GM12878 (cell line): ENCODE results near the gene ALCAM. TPM values are rescaled to one million over a fixed set of nuclear protein-coding genes. Genes with fewer than 3 reads are reported as not detected.

Source experiments
- IKZF2 ChIP-seq, 2 experiments: fragments of 450-650 bp; IDR thresholded peaks; 2 replicates each; pipeline ENCODE4 v1.6.1; 2017; ENCODE audit warnings: mild to moderate bottlenecking in 2 of 2, moderate library complexity in 2 of 2
- LARP7 ChIP-seq: fragments of 450-650 bp; IDR thresholded peaks from 2 replicates; pipeline ENCODE4 v1.6.1; 2017; ENCODE audit warnings: mild to moderate bottlenecking
- NFXL1 ChIP-seq: fragments of 450-650 bp; IDR thresholded peaks from 2 replicates; pipeline ENCODE4 v1.6.1; 2017; ENCODE audit warnings: antibody characterized with exemption, mild to moderate bottlenecking, borderline replicate concordance
- polyA plus RNA-seq, 11 experiments: library from polyadenylated mRNA; depleted of rRNA in 4 of 11; unstranded in 6 of 11; stranded (reverse) in 5 of 11; fragments of >200 nt; fragmentation: Nextera tagmentation in 4 of 11; fragmentation: Illumina TruSeq in 1 of 11; extraction: Ambion mirVana in 4 of 11; extraction: Trizol in 1 of 11; gene quantifications; 1 replicate in 1 of 11; 2 replicates in 10 of 11; pipeline versions ENCODE4 v1.2.1 to v1.2.3, GENCODE V29; 2011 to 2016; ENCODE audit warnings: inconsistent platforms in 2 of 11, missing spikeins in 2 of 11, low read depth in 1 of 11
- total RNA-seq, 4 experiments: library from RNA; depleted of rRNA in 3 of 4; stranded (reverse); fragments of >200 nt in 3 of 4; fragmentation: Illumina TruSeq in 1 of 4; extraction: Trizol in 1 of 4; gene quantifications; 2 replicates each; pipeline versions ENCODE4 v1.2.1 to v1.2.3, GENCODE V29; 2013 to 2021
- TF ChIP-seq, protein P1 (sequence below): fragments of 450-650 bp; IDR thresholded peaks from 2 replicates; pipeline ENCODE4 v1.6.1; 2016; ENCODE audit warnings: mild to moderate bottlenecking, moderate library complexity, borderline replicate concordance
- TF ChIP-seq, protein P2 (sequence below): fragments of 450-650 bp; conservative IDR thresholded peaks from 2 replicates; pipeline ENCODE4 v1.6.1; 2017; ENCODE audit warnings: mild to moderate bottlenecking, moderate library complexity
- TF ChIP-seq, protein P3 (sequence below): IDR thresholded peaks from 2 replicates; pipeline ENCODE4 v1.6.1; 2012; ENCODE audit warnings: mild to moderate bottlenecking, low read depth, low read length
- TF ChIP-seq, protein P4 (sequence below): fragments of 450-650 bp; IDR thresholded peaks from 2 replicates; pipeline ENCODE4 v1.6.1; 2017; ENCODE audit warnings: mild to moderate bottlenecking, moderate library complexity
- TF ChIP-seq, protein P5 (sequence below): fragments of 450-650 bp; IDR thresholded peaks from 2 replicates; pipeline ENCODE4 v1.6.1; 2018; ENCODE audit warnings: mild to moderate bottlenecking, low read depth, moderate library complexity; ENCODE audit not compliant: partially characterized antibody
- TF ChIP-seq, protein P6 (sequence below): IDR thresholded peaks from 2 replicates; pipeline ENCODE4 v1.6.1; 2011; ENCODE audit warnings: mild to moderate bottlenecking, low read depth, low read length, moderate library complexity; ENCODE audit not compliant: insufficient replicate concordance

The ALCAM gene
- total and polyA plus RNA-seq, 10 of the 15 experiments (the other 5 are each of a cell fraction or from before 2014, with no cell fraction given), result 12.2 to 54.2 (median 32.6) TPM

DNA sequence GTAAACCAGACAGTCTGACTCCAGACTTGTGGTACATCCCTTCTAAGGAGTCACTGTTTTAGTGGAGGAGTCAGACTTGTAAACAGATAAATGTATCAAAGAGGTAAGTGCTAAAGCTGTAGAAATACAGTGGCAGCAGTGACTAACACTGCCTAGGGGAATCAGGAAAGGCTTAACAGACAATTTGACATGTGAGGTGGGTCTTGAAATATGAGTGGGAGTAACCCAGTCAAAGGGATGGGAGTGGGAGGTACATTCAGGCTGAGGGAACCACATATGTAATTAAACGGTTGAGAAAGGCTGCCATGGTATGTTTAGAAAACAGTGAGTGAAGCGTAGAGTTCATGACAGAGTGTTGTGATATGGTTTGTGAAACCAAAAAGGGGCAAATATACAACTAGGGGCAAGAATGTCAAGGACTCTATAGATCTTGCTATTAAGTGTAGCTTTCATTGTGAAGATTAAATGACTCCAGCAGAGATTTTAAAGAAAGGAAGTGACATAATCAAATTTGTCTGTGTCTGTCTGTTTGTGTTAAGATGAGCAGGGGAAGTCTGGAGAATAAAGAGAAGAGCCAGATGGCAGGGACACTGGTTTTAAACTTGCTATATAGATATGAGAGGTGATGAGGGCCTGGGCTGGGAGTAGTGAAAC is 11.2 kb upstream of the ALCAM start (continued):
- TF ChIP-seq, protein P1, sequence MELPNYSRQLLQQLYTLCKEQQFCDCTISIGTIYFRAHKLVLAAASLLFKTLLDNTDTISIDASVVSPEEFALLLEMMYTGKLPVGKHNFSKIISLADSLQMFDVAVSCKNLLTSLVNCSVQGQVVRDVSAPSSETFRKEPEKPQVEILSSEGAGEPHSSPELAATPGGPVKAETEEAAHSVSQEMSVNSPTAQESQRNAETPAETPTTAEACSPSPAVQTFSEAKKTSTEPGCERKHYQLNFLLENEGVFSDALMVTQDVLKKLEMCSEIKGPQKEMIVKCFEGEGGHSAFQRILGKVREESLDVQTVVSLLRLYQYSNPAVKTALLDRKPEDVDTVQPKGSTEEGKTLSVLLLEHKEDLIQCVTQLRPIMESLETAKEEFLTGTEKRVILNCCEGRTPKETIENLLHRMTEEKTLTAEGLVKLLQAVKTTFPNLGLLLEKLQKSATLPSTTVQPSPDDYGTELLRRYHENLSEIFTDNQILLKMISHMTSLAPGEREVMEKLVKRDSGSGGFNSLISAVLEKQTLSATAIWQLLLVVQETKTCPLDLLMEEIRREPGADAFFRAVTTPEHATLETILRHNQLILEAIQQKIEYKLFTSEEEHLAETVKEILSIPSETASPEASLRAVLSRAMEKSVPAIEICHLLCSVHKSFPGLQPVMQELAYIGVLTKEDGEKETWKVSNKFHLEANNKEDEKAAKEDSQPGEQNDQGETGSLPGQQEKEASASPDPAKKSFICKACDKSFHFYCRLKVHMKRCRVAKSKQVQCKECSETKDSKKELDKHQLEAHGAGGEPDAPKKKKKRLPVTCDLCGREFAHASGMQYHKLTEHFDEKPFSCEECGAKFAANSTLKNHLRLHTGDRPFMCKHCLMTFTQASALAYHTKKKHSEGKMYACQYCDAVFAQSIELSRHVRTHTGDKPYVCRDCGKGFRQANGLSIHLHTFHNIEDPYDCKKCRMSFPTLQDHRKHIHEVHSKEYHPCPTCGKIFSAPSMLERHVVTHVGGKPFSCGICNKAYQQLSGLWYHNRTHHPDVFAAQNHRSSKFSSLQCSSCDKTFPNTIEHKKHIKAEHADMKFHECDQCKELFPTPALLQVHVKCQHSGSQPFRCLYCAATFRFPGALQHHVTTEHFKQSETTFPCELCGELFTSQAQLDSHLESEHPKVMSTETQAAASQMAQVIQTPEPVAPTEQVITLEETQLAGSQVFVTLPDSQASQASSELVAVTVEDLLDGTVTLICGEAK, result no peak
- TF ChIP-seq NFXL1 (no peak), LARP7 (no peak), IKZF2 (IDR thresholded peaks at IDR 0.05) (no peak)
- TF ChIP-seq, protein P2, sequence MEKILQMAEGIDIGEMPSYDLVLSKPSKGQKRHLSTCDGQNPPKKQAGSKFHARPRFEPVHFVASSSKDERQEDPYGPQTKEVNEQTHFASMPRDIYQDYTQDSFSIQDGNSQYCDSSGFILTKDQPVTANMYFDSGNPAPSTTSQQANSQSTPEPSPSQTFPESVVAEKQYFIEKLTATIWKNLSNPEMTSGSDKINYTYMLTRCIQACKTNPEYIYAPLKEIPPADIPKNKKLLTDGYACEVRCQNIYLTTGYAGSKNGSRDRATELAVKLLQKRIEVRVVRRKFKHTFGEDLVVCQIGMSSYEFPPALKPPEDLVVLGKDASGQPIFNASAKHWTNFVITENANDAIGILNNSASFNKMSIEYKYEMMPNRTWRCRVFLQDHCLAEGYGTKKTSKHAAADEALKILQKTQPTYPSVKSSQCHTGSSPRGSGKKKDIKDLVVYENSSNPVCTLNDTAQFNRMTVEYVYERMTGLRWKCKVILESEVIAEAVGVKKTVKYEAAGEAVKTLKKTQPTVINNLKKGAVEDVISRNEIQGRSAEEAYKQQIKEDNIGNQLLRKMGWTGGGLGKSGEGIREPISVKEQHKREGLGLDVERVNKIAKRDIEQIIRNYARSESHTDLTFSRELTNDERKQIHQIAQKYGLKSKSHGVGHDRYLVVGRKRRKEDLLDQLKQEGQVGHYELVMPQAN, result no peak
- TF ChIP-seq, protein P3, sequence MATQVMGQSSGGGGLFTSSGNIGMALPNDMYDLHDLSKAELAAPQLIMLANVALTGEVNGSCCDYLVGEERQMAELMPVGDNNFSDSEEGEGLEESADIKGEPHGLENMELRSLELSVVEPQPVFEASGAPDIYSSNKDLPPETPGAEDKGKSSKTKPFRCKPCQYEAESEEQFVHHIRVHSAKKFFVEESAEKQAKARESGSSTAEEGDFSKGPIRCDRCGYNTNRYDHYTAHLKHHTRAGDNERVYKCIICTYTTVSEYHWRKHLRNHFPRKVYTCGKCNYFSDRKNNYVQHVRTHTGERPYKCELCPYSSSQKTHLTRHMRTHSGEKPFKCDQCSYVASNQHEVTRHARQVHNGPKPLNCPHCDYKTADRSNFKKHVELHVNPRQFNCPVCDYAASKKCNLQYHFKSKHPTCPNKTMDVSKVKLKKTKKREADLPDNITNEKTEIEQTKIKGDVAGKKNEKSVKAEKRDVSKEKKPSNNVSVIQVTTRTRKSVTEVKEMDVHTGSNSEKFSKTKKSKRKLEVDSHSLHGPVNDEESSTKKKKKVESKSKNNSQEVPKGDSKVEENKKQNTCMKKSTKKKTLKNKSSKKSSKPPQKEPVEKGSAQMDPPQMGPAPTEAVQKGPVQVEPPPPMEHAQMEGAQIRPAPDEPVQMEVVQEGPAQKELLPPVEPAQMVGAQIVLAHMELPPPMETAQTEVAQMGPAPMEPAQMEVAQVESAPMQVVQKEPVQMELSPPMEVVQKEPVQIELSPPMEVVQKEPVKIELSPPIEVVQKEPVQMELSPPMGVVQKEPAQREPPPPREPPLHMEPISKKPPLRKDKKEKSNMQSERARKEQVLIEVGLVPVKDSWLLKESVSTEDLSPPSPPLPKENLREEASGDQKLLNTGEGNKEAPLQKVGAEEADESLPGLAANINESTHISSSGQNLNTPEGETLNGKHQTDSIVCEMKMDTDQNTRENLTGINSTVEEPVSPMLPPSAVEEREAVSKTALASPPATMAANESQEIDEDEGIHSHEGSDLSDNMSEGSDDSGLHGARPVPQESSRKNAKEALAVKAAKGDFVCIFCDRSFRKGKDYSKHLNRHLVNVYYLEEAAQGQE, result no peak
- TF ChIP-seq, protein P4, sequence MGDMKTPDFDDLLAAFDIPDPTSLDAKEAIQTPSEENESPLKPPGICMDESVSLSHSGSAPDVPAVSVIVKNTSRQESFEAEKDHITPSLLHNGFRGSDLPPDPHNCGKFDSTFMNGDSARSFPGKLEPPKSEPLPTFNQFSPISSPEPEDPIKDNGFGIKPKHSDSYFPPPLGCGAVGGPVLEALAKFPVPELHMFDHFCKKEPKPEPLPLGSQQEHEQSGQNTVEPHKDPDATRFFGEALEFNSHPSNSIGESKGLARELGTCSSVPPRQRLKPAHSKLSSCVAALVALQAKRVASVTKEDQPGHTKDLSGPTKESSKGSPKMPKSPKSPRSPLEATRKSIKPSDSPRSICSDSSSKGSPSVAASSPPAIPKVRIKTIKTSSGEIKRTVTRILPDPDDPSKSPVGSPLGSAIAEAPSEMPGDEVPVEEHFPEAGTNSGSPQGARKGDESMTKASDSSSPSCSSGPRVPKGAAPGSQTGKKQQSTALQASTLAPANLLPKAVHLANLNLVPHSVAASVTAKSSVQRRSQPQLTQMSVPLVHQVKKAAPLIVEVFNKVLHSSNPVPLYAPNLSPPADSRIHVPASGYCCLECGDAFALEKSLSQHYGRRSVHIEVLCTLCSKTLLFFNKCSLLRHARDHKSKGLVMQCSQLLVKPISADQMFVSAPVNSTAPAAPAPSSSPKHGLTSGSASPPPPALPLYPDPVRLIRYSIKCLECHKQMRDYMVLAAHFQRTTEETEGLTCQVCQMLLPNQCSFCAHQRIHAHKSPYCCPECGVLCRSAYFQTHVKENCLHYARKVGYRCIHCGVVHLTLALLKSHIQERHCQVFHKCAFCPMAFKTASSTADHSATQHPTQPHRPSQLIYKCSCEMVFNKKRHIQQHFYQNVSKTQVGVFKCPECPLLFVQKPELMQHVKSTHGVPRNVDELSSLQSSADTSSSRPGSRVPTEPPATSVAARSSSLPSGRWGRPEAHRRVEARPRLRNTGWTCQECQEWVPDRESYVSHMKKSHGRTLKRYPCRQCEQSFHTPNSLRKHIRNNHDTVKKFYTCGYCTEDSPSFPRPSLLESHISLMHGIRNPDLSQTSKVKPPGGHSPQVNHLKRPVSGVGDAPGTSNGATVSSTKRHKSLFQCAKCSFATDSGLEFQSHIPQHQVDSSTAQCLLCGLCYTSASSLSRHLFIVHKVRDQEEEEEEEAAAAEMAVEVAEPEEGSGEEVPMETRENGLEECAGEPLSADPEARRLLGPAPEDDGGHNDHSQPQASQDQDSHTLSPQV, result no peak
- TF ChIP-seq, protein P5, sequence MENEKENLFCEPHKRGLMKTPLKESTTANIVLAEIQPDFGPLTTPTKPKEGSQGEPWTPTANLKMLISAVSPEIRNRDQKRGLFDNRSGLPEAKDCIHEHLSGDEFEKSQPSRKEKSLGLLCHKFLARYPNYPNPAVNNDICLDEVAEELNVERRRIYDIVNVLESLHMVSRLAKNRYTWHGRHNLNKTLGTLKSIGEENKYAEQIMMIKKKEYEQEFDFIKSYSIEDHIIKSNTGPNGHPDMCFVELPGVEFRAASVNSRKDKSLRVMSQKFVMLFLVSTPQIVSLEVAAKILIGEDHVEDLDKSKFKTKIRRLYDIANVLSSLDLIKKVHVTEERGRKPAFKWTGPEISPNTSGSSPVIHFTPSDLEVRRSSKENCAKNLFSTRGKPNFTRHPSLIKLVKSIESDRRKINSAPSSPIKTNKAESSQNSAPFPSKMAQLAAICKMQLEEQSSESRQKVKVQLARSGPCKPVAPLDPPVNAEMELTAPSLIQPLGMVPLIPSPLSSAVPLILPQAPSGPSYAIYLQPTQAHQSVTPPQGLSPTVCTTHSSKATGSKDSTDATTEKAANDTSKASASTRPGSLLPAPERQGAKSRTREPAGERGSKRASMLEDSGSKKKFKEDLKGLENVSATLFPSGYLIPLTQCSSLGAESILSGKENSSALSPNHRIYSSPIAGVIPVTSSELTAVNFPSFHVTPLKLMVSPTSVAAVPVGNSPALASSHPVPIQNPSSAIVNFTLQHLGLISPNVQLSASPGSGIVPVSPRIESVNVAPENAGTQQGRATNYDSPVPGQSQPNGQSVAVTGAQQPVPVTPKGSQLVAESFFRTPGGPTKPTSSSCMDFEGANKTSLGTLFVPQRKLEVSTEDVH, result no peak
- TF ChIP-seq, protein P6, sequence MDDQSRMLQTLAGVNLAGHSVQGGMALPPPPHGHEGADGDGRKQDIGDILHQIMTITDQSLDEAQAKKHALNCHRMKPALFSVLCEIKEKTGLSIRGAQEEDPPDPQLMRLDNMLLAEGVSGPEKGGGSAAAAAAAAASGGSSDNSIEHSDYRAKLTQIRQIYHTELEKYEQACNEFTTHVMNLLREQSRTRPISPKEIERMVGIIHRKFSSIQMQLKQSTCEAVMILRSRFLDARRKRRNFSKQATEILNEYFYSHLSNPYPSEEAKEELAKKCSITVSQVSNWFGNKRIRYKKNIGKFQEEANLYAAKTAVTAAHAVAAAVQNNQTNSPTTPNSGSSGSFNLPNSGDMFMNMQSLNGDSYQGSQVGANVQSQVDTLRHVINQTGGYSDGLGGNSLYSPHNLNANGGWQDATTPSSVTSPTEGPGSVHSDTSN, result no peak
